HPDE6-E6E7 (cell line): ENCODE measurements around the gene PHYKPL.
"Not testable (repeated sequence)": the region's sequence is repeated elsewhere in the genome, so short reads cannot be mapped to it uniquely, and the experiment has no call there.

Experiments used
- DNase-seq: peaks from one replicate; pipeline ENCODE4 v3.0.0; 2011; ENCODE audit warnings: missing footprints; ENCODE audit errors: extremely low spot score

The PHYKPL gene

GRCh38 chr5:178207917-178208280, 24.7 kb downstream of the PHYKPL start:
- DNase-seq: no peak

GRCh38 chr5:178207183-178207916, 25.3 kb downstream of the PHYKPL start:
- DNase-seq: no peak

GRCh38 chr5:178206166-178207101, 26.2 kb downstream of the PHYKPL start:
- no peak for DNase-seq

GRCh38 chr5:178205749-178206047, 26.9 kb downstream of the PHYKPL start:
- no peak for DNase-seq

- DNase-seq: peak; percentile 76
Measured at GRCh38 chr5:178204935-178205748, 27.5 kb downstream of the PHYKPL start.

- peak; percentile 94 for DNase-seq
Measured at GRCh38 chr5:178204182-178204934, 28.2 kb downstream of the PHYKPL start, which contains the start of gene HNRNPAB. Gene HNRNPAB, plus strand, starts transcription at chr5:178204533. Its CDS starts 305 bp downstream, at chr5:178204838.

GRCh38 chr5:178203670-178204181, 28.9 kb downstream of the PHYKPL start:
- no peak for DNase-seq

GRCh38 chr5:178202541-178202940, 30.1 kb downstream of the PHYKPL start:
- DNase-seq: no peak

- no peak for DNase-seq
Measured at GRCh38 chr5:178201927-178202235, 30.7 kb downstream of the PHYKPL start.

GRCh38 chr5:178201221-178201926, 31.2 kb downstream of the PHYKPL start:
- DNase-seq: no peak

- peak; percentile 71 for DNase-seq
Measured at GRCh38 chr5:178199581-178200434, 32.8 kb downstream of the PHYKPL start.

GRCh38 chr5:178198706-178199105, 33.9 kb downstream of the PHYKPL start:
- no peak for DNase-seq

- DNase-seq: not testable (repeated sequence)
Measured at GRCh38 chr5:178198151-178198550, 34.5 kb downstream of the PHYKPL start.

GRCh38 chr5:178196986-178197385, 35.6 kb downstream of the PHYKPL start:
- DNase-seq: no peak

- no peak for DNase-seq
Measured at GRCh38 chr5:178196281-178196812, 36.3 kb downstream of the PHYKPL start.

GRCh38 chr5:178194026-178194425, 38.6 kb downstream of the PHYKPL start:
- DNase-seq: no peak

- DNase-seq: no peak
Measured at GRCh38 chr5:178193251-178193809, 39.3 kb downstream of the PHYKPL start.

- no peak for DNase-seq
Measured at GRCh38 chr5:178192787-178193186, 39.8 kb downstream of the PHYKPL start.

- no peak for DNase-seq
Measured at GRCh38 chr5:178192244-178192643, 40.4 kb downstream of the PHYKPL start.
